ENCODE data around the gene S100P. TPM values are rescaled to one million over a fixed set of nuclear protein-coding genes. Genes with fewer than 3 reads are reported as not detected.

S100P gene
- total RNA-seq, 1 donor: not detected

DNA sequence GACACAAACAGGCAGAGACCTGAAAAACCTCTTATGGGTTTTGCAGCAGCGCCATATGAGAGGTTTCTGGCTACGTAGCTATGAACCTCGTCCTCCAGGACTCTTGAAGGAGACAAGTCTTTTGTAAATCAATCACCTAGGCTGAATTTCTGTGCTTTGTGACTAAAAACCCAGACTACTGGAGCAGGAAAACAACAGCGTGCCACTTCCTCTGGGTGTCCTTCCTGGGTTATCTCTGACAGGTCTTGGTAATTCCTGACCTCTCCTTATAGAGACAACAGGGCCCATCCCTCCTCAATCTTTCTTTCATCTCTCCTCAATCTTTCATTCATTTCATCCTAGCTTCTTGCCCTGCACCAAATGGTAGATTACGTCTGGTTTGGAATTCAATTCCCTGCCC, 5.7 kb downstream of the S100P start:
- DNase-seq (ENCODE audit: low read depth): no peak
- no peak overlapping the region for H3K4me3 ChIP-seq (ENCODE audit: low read depth, low read length)
- TF ChIP-seq, protein P1, sequence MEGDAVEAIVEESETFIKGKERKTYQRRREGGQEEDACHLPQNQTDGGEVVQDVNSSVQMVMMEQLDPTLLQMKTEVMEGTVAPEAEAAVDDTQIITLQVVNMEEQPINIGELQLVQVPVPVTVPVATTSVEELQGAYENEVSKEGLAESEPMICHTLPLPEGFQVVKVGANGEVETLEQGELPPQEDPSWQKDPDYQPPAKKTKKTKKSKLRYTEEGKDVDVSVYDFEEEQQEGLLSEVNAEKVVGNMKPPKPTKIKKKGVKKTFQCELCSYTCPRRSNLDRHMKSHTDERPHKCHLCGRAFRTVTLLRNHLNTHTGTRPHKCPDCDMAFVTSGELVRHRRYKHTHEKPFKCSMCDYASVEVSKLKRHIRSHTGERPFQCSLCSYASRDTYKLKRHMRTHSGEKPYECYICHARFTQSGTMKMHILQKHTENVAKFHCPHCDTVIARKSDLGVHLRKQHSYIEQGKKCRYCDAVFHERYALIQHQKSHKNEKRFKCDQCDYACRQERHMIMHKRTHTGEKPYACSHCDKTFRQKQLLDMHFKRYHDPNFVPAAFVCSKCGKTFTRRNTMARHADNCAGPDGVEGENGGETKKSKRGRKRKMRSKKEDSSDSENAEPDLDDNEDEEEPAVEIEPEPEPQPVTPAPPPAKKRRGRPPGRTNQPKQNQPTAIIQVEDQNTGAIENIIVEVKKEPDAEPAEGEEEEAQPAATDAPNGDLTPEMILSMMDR (IDR thresholded peaks at IDR 0.05; ENCODE audit: insufficient read depth, low read length): no peak

DNA sequence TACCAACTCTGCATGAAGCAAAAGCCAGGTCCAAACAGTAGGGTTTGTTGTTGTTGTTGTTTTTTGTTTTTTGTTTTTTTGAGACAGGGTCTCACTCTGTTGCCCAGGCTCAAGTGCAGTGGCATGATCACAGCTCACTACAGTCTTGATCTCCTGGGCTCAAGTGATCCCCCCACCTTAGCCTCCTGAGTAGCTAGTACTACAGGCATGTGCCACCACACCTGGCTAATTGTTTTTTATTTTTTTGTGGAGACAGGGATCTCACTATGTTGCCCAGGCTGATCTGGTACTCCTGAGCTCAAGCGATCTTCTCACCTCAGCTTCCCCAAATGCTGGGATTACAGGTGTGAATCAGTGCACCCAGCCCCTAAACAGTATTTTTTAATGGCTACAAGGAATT, 6.2 kb downstream of the S100P start:
- H3K4me3 ChIP-seq (ENCODE audit: low read depth, low read length): no peak overlapping the region
- TF ChIP-seq, protein P1 (IDR thresholded peaks at IDR 0.05; ENCODE audit: insufficient read depth, low read length): no peak
- no peak for DNase-seq (ENCODE audit: low read depth)

DNA sequence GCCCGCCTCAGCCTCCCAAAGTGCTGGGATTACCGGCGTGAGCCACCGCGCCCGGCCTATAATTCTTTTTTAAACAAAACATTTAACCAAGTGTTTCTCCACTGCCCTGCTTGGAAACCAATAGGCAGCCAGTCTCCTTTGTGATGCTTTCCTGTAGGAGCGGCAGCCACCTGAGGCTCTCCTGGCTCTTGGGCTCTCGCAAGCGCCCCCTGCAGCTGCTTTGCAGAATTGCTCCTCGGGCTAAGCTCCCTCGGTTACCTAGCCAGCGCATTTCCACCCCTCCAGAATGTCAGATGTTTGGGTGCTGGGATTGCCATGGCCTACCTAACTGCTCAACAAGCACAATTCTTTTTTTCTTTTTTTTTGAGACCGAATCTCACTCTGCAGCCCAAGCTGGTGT, 7.7 kb downstream of the S100P start:
- H3K4me3 ChIP-seq (ENCODE audit: low read depth, low read length): no peak overlapping the region
- TF ChIP-seq, protein P1 (IDR thresholded peaks at IDR 0.05; ENCODE audit: insufficient read depth, low read length): peak; percentile 33
- no peak for DNase-seq (ENCODE audit: low read depth)

DNA sequence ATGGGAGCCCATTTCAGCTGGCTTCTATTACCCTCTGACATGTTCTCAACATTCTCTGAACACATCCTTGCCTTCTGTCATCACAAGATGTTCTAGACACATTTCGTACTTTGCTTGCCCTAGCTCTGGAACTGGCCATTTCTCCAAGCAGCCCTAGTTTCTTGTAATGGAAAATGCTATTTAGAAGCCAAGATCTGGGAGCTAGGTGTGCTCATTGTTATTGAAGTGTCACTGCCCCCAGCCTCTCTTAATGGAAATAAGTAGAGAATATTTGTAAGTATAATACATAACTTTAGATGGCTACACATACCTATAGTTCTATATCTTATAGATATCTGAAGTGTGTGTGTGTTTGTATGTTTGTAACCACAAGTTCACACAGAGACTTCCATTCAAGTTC, 9.1 kb downstream of the S100P start:
- DNase-seq (ENCODE audit: low read depth): no peak
- H3K4me3 ChIP-seq (ENCODE audit: low read depth, low read length): no peak overlapping the region
- TF ChIP-seq, protein P1 (IDR thresholded peaks at IDR 0.05; ENCODE audit: insufficient read depth, low read length): no peak

DNA sequence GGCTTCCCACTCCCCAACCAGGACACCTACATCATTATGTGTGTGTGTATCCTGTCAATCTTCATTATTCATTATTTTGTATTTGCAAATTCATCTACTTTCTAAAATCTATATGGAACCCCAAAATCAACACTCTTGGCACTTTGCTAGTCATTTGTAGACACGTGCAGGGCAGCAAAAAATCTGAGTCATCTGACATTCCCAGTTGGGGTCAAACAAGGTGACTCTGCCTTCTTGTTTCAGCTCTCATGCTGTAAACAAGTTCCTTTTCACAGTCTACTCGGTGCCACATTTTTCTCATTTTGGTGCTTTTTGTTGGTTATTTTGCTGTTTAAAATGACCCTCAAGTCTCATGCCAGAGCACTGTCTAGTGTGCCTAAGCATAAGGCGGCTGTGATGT, 10.1 kb downstream of the S100P start:
- TF ChIP-seq, protein P1 (IDR thresholded peaks at IDR 0.05; ENCODE audit: insufficient read depth, low read length): no peak
- no peak overlapping the region for H3K4me3 ChIP-seq (ENCODE audit: low read depth, low read length)
- DNase-seq (ENCODE audit: low read depth): no peak

DNA sequence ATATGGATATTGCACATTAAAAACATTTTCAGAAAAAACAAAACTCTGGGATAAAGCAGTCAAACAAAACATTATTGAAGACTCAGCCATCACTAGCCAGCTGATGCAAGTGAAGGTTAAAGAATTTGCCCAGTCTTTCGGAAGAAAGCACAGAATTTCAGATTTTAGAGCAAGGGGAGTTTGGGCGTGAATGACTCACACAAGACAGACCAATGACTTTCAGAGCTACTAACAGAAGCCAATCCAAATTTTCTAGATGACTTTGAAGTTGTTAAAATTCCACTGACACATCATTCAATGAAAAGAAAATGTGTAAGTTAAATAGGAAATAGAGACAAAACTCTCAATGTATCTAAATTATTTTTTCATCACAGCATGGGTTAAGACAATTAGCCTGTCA, 12.0 kb downstream of the S100P start:
- no peak overlapping the region for H3K4me3 ChIP-seq (ENCODE audit: low read depth, low read length)
- TF ChIP-seq, protein P1 (IDR thresholded peaks at IDR 0.05; ENCODE audit: insufficient read depth, low read length): no peak
- DNase-seq (ENCODE audit: low read depth): no peak

DNA sequence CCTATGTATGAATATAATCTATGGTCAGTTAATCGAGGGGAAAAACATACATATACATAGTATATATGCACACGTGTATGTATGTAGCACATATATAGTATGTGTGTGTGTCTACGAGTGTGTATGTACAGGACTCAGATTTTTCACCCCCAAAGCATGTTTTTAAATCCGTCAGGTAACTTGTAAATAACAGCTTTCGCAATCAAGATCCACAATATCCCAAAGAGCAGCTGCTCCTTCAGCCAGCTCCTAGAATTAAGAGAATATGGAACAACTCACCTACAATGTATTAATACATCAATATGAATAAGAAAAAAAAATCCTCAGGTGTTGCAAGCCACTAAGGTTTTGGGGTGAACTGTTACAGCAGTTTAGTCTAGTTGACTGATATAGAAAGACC, 12.5 kb downstream of the S100P start:
- no peak overlapping the region for H3K4me3 ChIP-seq (ENCODE audit: low read depth, low read length)
- TF ChIP-seq, protein P1 (IDR thresholded peaks at IDR 0.05; ENCODE audit: insufficient read depth, low read length): no peak
- DNase-seq (ENCODE audit: low read depth): no peak

Data from fibroblast of the aortic adventitia (primary cell).